Chondrocyte (in vitro differentiated cells): ENCODE data around the gene CHML. TPM values are rescaled to one million over a fixed set of nuclear protein-coding genes. Genes with fewer than 3 reads are reported as not detected.

Experiments
- DNase-seq: peaks from one replicate; pipeline ENCODE4 v3.0.0; 2021; ENCODE audit warnings: mixed read lengths, low spot score
- H3K27ac Mint-ChIP-seq: one replicate; pipeline ENCODE4 v1.8.0; 2021; ENCODE audit warnings: mild to moderate bottlenecking, moderate library complexity, mixed read lengths; ENCODE audit not compliant: unreplicated experiment
- H3K27me3 Mint-ChIP-seq: 2 replicates; pipeline ENCODE4 v1.8.0; 2021; ENCODE audit warnings: low read depth, mixed read lengths
- H3K36me3 Mint-ChIP-seq: 2 replicates; pipeline ENCODE4 v1.8.0; 2021; ENCODE audit warnings: low read depth, mixed read lengths
- H3K4me1 Mint-ChIP-seq: 2 replicates; pipeline ENCODE4 v1.8.0; 2021; ENCODE audit warnings: low read depth, mild to moderate bottlenecking, mixed read lengths
- H3K4me3 Mint-ChIP-seq: one replicate; pipeline ENCODE4 v1.8.0; 2021; ENCODE audit warnings: mild to moderate bottlenecking, moderate library complexity, mixed read lengths; ENCODE audit not compliant: unreplicated experiment
- H3K9me3 Mint-ChIP-seq: 2 replicates; pipeline ENCODE4 v1.8.0; 2021; ENCODE audit warnings: low read depth, mixed read lengths
- CTCF ChIP-seq: fragments of 200-600 bp; sonication (generic); IDR thresholded peaks from 2 replicates; pipeline ENCODE4 v1.5.0; 2021; ENCODE audit warnings: antibody characterized with exemption, mild to moderate bottlenecking, moderate library complexity
- total RNA-seq: library from RNA; stranded (reverse); gene quantifications from 3 replicates; pipeline ENCODE4 v1.2.1, GENCODE V29; 2021

CHML gene
- total RNA-seq, 1 donor from 2014 or later: 14.0 TPM

GRCh38 chr1:241614572-241614971 is 25.6 kb downstream of the CHML start:
- Mint-ChIP-seq H3K4me1 (peaks cover 26% of the 10 kb centered on the region), H3K9me3 (no peaks in the 10 kb centered on the region), H3K36me3 (peaks cover 1% of the 10 kb centered on the region), H3K27me3 (no peaks in the 10 kb centered on the region), H3K27ac (no peak overlapping the region), H3K4me3 (no peak overlapping the region)
- TF ChIP-seq CTCF: no peak
- DNase-seq: no peak

- Mint-ChIP-seq H3K27ac (no peak overlapping the region), H3K9me3 (no peaks in the 10 kb centered on the region), H3K36me3 (peaks cover 1% of the 10 kb centered on the region), H3K27me3 (no peaks in the 10 kb centered on the region), H3K4me1 (peaks cover 26% of the 10 kb centered on the region), H3K4me3 (no peak overlapping the region)
- no peak for DNase-seq
- TF ChIP-seq CTCF: no peak
Measured at GRCh38 chr1:241614144-241614543, 26.0 kb downstream of the CHML start.

GRCh38 chr1:241612533-241613477 is 27.4 kb downstream of the CHML start:
- Mint-ChIP-seq H3K4me3 (no peak overlapping the region), H3K4me1 (peaks cover 35% of the 10 kb centered on the region), H3K9me3 (no peaks in the 10 kb centered on the region), H3K27ac (peak overlapping the region; percentile 76), H3K27me3 (no peaks in the 10 kb centered on the region), H3K36me3 (peaks cover 1% of the 10 kb centered on the region)
- no peak for TF ChIP-seq CTCF
- DNase-seq: no peak

GRCh38 chr1:241611736-241612135 is 28.4 kb downstream of the CHML start:
- no peak for TF ChIP-seq CTCF
- DNase-seq: no peak
- no peak overlapping the region for H3K27ac Mint-ChIP-seq
- H3K36me3 Mint-ChIP-seq: no peaks in the 10 kb centered on the region
- peaks cover 38% of the 10 kb centered on the region for H3K4me1 Mint-ChIP-seq
- H3K27me3 Mint-ChIP-seq: no peaks in the 10 kb centered on the region
- no peaks in the 10 kb centered on the region for H3K9me3 Mint-ChIP-seq
- no peak overlapping the region for H3K4me3 Mint-ChIP-seq

GRCh38 chr1:241611063-241611462 is 29.1 kb downstream of the CHML start:
- no peak overlapping the region for H3K27ac Mint-ChIP-seq
- peaks cover 42% of the 10 kb centered on the region for H3K4me1 Mint-ChIP-seq
- H3K36me3 Mint-ChIP-seq: no peaks in the 10 kb centered on the region

More at GRCh38 chr1:241611063-241611462, 29.1 kb downstream of the CHML start:
- H3K4me3 Mint-ChIP-seq: no peak overlapping the region
- no peaks in the 10 kb centered on the region for H3K9me3 Mint-ChIP-seq
- H3K27me3 Mint-ChIP-seq: no peaks in the 10 kb centered on the region
- no peak for DNase-seq
- TF ChIP-seq CTCF: peak; percentile 92
